UCSD-AML1 (cell line): Measurements from ENCODE around the gene FHL1.
A peak's percentile ranks its signal among the peaks of the same experiment; 100 is the strongest.

Experiments
- DNase-seq: peaks from one replicate; lab custom pipeline; 2025; ENCODE audit not compliant: unreplicated experiment; lab: John Stamatoyannopoulos, UW

FHL1 gene

GRCh38 chrX:136183917-136184316 lies 36.6 kb downstream of the FHL1 start:
- DNase-seq: no peak

GRCh38 chrX:136185401-136186022 lies 38.2 kb downstream of the FHL1 start:
- no peak for DNase-seq

GRCh38 chrX:136186023-136186413 lies 38.7 kb downstream of the FHL1 start:
- no peak for DNase-seq

GRCh38 chrX:136189222-136189621 lies 41.9 kb downstream of the FHL1 start:
- no peak for DNase-seq

GRCh38 chrX:136190038-136190713 lies 42.8 kb downstream of the FHL1 start:
- DNase-seq: no peak

GRCh38 chrX:136191171-136191570 lies 43.8 kb downstream of the FHL1 start:
- DNase-seq: no peak

- no peak for DNase-seq
Observed at GRCh38 chrX:136192135-136192534, 44.8 kb downstream of the FHL1 start.

GRCh38 chrX:136192839-136193414 lies 45.6 kb downstream of the FHL1 start:
- no peak for DNase-seq

GRCh38 chrX:136193771-136194170 lies 46.4 kb downstream of the FHL1 start:
- peak; percentile 16 for DNase-seq

GRCh38 chrX:136194536-136194935 lies 47.2 kb downstream of the FHL1 start:
- DNase-seq: no peak

GRCh38 chrX:136195247-136195646 lies 47.9 kb downstream of the FHL1 start:
- no peak for DNase-seq

- DNase-seq: no peak
Observed at GRCh38 chrX:136196691-136197155, 49.4 kb downstream of the FHL1 start.

GRCh38 chrX:136198010-136198409 lies 50.7 kb downstream of the FHL1 start:
- no peak for DNase-seq

GRCh38 chrX:136198678-136199243 lies 51.4 kb downstream of the FHL1 start:
- DNase-seq: no peak

- DNase-seq: no peak
Observed at GRCh38 chrX:136199365-136199764, 52.0 kb downstream of the FHL1 start.

- no peak for DNase-seq
Observed at GRCh38 chrX:136200466-136200865, 53.1 kb downstream of the FHL1 start.

GRCh38 chrX:136201601-136202000 lies 54.3 kb downstream of the FHL1 start:
- DNase-seq: no peak

GRCh38 chrX:136202889-136203288 lies 55.6 kb downstream of the FHL1 start:
- DNase-seq: no peak

GRCh38 chrX:136203438-136203837 lies 56.1 kb downstream of the FHL1 start:
- no peak for DNase-seq

GRCh38 chrX:136203951-136204350 lies 56.6 kb downstream of the FHL1 start:
- no peak for DNase-seq

- no peak for DNase-seq
Observed at GRCh38 chrX:136204571-136204970, 57.2 kb downstream of the FHL1 start.

- DNase-seq: no peak
Observed at GRCh38 chrX:136205882-136206380, 58.6 kb downstream of the FHL1 start.
